Bronchial epithelial cell (primary cell): ENCODE data around the gene POU3F1. TPM values are rescaled to one million over a fixed set of nuclear protein-coding genes. Genes with fewer than 3 reads are reported as not detected.

Experiments
- DNase-seq: peaks from one replicate; pipeline ENCODE4 v3.0.0-alpha.2; 2010; ENCODE audit warnings: low read depth
- FAIRE-seq: peaks from 2 replicates; lab custom pipeline; 2011; peaks lifted over from hg19 to GRCh38; lab: Jason Lieb, UNC
- H3K27me3 ChIP-seq: 2 replicates; pipeline ENCODE4 v1.5.1; 2011; ENCODE audit warnings: low read length; ENCODE audit not compliant: control insufficient read depth, insufficient read depth
- H3K36me3 ChIP-seq: 2 replicates; pipeline ENCODE4 v1.5.1; 2011; ENCODE audit warnings: low read length; ENCODE audit not compliant: control insufficient read depth, insufficient read depth
- H3K4me3 ChIP-seq: 2 replicates; pipeline ENCODE4 v1.5.1; 2011; ENCODE audit warnings: mild to moderate bottlenecking, low read depth, low read length, control low read depth
- total RNA-seq: library from RNA; depleted of rRNA; stranded (reverse); fragments of >200 nt; gene quantifications from 2 replicates; pipeline ENCODE4 v1.2.1, GENCODE V29; 2014
- TF ChIP-seq, protein P1 (sequence below): IDR thresholded peaks from 2 replicates; pipeline ENCODE4 v1.5.1; 2011; ENCODE audit warnings: mild to moderate bottlenecking, moderate library complexity, low read length, control low read depth, inconsistent platforms; ENCODE audit not compliant: insufficient read depth, severe bottlenecking

Gene POU3F1
- total RNA-seq, 1 donor from 2014 or later: under 0.01 TPM

DNA sequence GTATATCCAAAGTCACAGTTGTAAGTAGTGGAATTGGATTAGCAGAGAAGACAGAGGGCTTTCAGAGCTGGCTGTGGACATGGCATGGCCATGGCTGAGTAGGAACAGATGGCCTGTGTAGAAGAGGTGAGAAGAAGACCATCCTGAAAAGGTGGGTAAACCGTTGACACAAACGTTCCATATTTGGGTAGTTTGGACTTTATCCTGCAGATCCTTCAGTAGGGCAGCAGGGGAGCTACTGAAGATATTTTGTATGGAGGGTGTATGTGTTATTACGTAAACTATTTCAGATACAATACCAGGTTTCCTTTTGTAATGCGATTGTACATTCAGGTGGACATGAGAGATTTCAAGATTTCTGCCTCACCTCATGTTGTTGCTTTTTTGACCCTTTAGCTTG is 32.4 kb downstream of the POU3F1 start:
- H3K27me3 ChIP-seq: no peaks in the 10 kb centered on the region
- TF ChIP-seq, protein P1, sequence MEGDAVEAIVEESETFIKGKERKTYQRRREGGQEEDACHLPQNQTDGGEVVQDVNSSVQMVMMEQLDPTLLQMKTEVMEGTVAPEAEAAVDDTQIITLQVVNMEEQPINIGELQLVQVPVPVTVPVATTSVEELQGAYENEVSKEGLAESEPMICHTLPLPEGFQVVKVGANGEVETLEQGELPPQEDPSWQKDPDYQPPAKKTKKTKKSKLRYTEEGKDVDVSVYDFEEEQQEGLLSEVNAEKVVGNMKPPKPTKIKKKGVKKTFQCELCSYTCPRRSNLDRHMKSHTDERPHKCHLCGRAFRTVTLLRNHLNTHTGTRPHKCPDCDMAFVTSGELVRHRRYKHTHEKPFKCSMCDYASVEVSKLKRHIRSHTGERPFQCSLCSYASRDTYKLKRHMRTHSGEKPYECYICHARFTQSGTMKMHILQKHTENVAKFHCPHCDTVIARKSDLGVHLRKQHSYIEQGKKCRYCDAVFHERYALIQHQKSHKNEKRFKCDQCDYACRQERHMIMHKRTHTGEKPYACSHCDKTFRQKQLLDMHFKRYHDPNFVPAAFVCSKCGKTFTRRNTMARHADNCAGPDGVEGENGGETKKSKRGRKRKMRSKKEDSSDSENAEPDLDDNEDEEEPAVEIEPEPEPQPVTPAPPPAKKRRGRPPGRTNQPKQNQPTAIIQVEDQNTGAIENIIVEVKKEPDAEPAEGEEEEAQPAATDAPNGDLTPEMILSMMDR: no peak
- FAIRE-seq (no peak), DNase-seq (no peak)
- peaks cover 8% of the 10 kb centered on the region for H3K36me3 ChIP-seq
- H3K4me3 ChIP-seq: no peak overlapping the region

DNA sequence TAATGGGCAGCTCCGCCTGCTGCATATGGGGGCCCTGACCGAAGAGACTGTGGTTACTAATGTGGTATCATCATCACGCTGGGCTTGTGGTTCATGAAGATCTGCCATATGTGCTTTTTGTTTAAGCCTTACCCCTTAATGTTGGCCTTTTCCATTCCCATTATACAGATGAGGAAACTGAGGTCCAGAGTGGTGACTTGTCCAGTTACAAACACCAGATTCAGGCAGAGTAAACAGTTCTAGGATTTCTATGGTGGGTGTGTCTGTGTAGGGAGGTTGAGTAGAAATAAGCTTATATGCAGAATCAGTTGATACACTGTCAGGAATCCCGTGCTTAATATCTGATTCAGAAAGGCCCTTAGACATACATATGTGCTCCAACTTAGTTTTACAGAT is 33.4 kb downstream of the POU3F1 start:
- TF ChIP-seq, protein P1: no peak
- H3K4me3 ChIP-seq: peak overlapping the region; percentile 71
- no peak for FAIRE-seq
- no peak for DNase-seq
- H3K27me3 ChIP-seq: no peaks in the 10 kb centered on the region
- H3K36me3 ChIP-seq: peaks cover 4% of the 10 kb centered on the region

GRCh38 chr1:38012363-38013226 is 34.0 kb downstream of the POU3F1 start, which contains the start of gene UTP11:
Gene UTP11, plus strand, starts transcription at chr1:38012734. Its CDS starts 69 bp downstream, at chr1:38012803.
- peak within 1 kb of the TSS; percentile 71 for H3K4me3 ChIP-seq
- FAIRE-seq: no peak
- DNase-seq: peak; percentile 98
- no peaks in the 10 kb centered on the region for H3K36me3 ChIP-seq
- TF ChIP-seq, protein P1: no peak
- H3K27me3 ChIP-seq: no peaks in the 10 kb centered on the region

DNA sequence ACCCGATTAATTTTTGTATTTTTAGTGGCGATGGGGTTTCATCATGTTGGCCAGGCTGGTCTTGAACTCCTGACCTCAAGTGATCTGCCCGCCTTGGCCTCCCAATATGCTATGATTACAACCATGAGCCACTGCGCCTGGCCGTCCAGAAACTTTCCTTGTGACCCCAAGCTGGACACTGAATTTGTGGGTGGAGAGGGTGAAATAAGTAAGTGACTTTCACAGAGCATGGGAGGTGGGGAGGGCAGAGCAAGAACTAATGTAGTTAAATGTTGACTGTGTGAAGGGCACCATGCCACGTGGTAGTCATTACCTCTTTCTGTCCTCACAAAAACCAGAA is 36.8 kb downstream of the POU3F1 start:
- H3K36me3 ChIP-seq: no peaks in the 10 kb centered on the region
- H3K27me3 ChIP-seq: no peaks in the 10 kb centered on the region
- no peak overlapping the region for H3K4me3 ChIP-seq
- TF ChIP-seq, protein P1: no peak
- no peak for FAIRE-seq
- no peak for DNase-seq

- DNase-seq: peak; percentile 78
- Histone ChIP-seq H3K36me3 (no peaks in the 10 kb centered on the region), H3K4me3 (no peak overlapping the region), H3K27me3 (no peaks in the 10 kb centered on the region)
- FAIRE-seq: no peak
- TF ChIP-seq, protein P1: no peak
Observed at GRCh38 chr1:38009088-38009840, 37.3 kb downstream of the POU3F1 start.
